COLO668 (cell line): ENCODE data around the gene PTDSS2.
A peak's percentile ranks its signal among the peaks of the same experiment; 100 is the strongest.
"Not testable (repeated sequence)": the region's sequence is repeated elsewhere in the genome, so short reads cannot be mapped to it uniquely, and the experiment has no call there.

ENCODE experiments used
- DNase-seq: peaks from one replicate; lab custom pipeline; 2025; ENCODE audit not compliant: unreplicated experiment; lab: John Stamatoyannopoulos, UW

The PTDSS2 gene

DNA sequence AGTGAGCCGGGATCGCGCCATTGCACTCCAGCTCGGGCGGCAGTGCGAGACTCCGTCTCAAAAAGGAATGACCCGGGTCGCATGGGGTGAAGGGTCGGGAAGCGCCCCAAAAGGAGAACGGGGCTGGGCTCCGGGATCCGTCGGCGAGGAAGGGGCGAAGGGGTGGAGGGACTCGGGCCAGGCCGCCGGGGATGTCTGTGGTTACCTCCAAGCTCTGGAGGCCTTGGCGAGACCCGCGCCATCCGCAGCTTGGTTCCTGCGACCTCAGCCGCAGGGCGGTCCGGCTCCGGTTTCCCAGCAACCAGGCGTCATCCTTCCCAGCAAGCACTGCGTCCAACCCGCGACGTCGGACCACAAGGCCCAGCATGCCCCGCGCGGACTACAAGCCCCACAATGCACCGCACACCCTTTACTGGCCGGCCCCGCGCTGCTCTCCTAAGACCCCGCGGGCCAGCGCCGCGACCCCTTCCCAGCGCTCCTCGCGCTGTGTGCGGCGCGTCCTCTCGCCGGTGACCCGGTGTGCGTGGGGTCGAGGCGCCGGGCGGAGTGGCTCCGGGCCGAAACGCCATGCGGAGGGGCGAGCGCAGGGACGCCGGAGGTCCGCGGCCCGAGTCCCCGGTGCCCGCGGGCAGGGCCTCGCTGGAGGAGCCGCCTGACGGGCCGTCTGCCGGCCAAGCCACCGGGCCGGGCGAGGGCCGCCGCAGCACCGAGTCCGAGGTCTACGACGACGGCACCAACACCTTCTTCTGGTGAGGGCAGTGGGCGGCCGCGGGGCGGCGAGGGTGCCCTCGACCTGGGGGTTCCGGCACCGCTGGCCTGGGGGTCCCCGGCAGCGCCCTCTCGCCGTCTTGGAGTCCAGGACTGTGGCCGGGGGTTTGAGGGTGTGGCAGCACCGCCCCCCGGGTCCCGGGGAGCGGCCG, at the start of gene PTDSS2:
TSS of gene PTDSS2 (plus strand) at position 391 of the 920 bp plus-strand sequence. CDS start at position 568, 177 bp downstream.
- DNase-seq, result peak; percentile 83

DNA sequence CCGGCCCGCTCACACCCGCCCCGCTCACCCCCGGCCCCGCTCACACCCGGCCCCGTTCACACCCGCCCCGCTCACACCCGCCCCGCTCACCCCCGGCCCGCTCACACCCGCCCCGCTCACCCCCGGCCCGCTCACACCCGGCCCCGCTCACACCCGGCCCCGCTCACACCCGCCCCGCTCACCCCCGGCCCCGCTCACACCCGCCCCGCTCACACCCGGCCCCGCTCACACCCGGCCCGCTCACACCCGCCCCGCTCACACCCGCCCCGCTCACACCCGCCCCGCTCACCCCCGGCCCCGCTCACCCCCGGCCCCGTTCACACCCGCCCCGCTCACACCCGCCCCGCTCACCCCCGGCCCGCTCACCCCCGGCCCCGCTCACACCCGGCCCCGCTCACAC, 48.9 kb upstream of the PTDSS2 start:
- not testable (repeated sequence) for DNase-seq

DNA sequence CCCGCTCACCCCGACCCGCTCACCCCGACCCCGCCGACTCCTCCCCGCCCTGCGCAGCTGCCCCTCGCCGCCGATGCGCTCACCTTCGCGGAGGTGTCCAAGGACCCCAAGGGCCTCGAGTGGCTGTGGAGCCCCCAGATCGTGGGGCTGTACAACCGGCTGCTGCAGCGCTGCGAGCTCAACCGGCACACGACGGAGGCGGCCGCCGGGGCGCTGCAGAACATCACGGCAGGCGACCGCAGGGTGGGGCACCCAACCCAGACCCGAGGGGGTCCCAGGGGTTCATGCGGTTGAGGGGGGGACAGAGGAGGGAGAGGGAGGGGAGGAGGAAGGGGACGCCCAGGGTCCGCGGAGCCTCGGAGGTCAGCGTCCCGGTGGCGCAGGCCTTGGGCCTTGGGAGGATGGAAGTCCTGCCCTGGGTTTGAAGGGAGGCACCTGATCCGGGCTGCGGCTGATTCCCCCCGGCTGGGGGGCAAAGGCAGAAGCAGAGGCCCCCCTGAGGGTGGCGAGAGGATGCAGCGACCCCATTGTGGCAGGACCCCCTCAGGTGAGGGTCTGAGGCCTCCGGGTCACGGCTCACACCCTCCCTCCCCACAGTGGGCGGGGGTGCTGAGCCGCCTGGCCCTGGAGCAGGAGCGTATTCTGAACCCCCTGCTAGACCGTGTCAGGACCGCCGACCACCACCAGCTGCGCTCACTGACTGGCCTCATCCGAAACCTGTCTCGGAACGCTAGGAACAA, 46.9 kb upstream of the PTDSS2 start:
- no peak for DNase-seq

- no peak for DNase-seq
Measured at GRCh38 chr11:403761-404431, 46.2 kb upstream of the PTDSS2 start.

DNA sequence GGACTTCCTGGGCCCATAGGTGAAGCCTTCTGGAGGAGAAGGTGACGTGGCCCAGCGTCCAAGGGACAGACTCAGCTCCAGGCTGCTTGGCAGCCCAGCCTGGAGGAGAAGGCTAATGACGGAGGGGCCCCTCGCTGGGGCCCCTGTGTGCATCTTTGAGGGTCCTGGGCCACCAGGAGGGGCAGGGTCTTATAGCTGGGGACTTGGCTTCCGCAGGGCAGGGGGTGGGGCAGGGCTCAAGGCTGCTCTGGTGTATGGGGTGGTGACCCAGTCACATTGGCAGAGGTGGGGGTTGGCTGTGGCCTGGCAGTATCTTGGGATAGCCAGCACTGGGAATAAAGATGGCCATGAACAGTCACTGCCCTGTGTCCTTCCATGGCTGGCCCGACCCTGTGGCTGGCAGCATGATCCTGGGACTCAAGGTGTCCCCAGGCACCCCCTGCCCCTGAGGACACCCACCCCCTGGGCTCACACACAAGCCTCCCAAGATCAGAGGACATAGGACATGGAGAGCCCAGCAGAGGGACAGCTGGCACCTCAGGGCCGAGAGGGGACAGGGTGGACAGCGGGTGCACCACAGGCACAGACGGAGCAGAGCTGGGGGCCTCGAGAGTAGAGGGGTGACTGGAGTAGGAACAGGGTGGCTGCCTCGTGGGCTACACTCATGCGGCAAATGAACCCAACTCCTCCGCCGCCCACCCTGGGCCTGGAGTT, 45.4 kb upstream of the PTDSS2 start:
- DNase-seq, result no peak

DNA sequence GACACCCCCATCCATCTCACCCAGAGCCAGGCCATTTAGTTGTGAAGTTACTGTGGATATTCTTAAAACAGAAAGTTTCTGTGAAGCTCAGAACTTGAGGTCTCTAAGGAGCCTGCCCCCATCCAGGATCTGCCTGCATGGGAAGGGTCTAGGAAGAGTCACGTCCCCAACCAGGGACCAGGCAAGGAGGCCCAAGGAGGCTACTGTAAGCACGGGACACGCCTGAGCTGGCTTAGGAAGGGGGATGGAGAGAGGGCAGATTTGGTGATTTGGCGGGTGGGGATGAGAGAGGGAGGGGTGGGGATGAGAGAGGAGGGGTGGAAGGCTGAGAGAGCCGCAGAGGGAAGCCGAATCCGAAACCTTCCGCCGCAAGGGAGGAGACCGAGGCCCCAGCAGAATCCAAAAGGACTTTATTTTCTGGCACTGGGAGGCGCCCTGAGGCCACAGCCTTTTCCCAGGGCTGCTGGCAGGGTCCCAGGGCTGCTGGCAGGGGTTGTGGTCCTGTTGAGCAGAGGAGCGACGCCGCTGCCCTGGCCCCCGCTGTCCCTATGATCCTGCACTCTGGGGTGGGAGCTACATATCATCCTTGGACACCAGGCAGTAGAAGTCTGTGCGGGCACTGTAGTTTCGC, 44.6 kb upstream of the PTDSS2 start:
- DNase-seq, result no peak

DNA sequence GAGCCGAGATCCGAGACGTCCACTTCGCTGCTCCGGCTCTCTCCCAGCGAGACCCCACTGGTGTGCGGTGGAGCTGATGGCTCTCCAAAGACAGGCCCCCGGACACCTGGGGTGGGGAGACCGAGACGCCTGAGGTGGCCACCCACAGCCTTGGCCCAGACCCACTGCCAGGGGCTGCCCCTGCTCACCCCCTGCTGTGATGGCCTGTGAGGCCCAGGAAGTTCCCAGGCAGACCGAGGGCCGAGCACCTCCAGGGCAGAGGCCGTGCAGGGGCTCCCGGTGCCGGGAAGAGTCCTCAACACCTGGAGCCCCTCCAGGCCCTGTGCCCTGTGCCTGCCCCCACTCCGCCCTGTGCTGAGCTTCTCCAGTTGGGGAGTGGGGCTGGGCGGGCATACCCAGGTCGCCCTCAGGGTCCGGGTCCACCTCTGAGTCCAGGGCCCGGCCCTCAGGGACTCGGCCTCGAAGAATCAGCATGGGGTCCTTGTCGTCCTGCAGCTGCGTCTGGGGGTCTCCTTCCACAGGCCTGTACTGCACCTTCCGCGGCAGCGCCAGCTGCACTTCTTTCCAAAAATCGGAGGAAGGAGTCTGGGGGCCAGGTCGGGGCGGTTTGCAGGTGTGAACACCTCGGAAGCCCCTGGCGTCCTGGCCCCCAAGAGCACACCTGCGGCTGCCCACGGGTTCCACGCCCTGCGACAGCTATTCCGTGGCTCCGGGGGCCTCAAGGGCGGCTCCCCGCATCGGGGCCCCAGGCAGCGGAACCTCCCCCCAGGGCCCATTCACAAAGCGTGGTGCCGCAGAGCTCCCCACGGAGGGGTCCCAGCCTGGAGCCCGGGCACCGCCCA, 43.9 kb upstream of the PTDSS2 start:
- no peak for DNase-seq

DNA sequence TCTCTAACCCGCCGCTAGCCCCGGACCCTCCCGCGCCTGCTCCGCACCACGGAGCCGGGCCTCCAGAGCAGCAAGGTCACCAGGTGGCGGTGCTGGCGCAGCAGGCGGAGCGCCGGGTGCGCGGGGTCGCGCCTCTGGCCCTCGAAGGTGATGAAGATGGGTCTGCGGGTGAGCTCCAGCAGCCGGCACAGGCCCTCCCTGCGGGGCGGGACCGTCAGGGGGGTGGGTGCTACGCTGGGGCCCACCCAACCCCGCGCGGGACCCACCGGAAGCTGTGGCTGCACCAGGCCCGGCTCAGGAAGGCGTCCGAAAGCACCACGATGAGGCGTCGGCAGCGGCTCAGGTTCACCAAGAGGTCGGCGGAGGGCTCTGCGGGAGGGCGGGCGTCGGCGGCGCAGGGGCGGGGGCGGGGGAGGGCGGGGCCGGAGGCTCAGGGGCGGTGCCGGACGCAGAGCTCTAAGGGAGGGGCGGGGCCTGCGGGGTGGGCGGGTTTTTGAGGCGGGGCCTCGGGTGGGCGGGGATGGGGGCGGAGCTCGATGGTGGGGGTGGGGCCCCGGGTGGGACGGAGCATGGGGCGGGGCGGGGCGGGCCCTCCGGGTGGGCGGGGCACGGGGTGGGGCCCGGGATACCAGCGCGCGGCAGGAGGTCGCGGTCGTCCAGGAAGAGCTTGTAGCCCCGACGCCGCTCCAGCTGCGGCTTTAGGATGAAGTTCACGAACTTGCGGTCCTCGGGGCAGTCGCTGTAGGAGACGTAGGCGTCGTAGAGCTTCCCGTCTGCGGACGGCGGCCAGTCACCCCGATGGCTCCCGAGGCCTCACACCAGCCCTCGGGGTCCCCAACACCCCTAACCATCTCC, 43.1 kb upstream of the PTDSS2 start:
- peak; percentile 70 for DNase-seq

GRCh38 chr11:407651-408123, 42.4 kb upstream of the PTDSS2 start:
- DNase-seq, result no peak

- no peak for DNase-seq
Measured at GRCh38 chr11:408154-409007, 41.7 kb upstream of the PTDSS2 start.

DNA sequence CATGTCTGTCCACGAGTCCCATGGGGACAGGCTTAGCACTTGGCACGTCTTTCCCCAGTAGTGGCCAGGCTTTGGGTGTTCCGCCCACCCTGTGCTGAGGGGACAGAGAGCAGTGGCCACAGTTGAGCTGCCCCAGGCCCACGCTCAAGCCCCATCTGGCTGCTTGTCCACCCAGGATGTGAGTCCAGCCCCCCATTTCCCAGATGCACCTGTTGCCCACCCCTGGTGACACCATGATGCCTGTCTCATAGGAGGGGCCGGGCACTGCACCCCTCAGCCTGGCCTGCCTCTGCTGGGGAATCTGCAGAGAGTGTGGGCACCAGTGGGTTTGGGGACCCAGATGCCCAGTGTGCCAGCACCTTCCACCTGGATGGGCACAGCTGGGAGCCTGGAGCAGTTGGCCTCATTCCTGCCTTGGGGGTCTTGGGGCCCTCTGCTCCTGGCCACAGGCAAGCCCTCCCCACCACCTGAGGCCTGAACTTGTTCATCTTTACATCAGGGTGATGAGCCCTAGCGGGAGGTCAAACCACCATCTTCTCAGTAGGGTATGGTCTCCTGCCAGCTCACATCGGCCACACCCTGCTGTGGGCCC, 41.0 kb upstream of the PTDSS2 start:
- DNase-seq, result no peak

DNA sequence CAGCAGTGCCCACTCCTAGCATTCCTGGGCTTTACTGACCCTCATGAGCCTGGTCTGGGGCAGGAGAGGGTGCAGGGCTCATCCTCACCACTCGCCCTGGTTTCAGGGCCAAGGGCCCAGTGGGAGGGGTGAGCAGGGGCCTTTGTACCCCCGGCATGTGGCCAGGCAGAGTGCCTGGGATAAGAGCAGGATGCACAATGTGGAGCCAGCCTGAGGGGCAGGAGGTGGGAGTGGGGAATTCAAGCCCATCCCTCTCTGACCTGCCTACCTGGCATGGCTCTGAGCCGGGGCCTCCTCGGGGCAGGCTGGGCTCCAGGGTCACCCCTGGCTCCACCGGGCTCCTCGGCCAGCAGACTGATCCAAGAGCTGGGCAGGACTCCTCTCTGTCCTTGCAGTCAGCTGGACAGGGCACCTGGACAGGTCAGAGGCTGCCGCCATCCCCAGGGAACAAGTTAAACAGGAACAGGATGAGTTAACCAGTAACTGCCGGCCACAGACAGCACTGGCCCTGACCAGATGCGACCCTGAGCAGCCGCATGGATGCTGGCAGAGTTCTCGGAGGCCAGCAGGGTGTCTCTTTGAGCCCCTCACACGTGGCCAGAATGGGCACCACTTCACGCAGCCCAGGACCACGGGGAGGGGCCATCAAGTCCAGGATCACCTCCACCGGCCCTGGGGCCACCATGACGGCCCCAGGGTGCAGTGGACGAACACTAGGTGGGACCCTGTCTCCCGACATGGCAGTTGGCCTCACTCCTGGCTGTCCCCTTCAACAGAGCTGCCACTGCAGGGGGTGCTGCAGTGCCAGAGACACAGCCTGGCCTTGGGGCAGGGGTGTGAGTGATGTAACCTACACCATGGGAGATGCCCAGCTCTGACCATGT, 40.2 kb upstream of the PTDSS2 start:
- no peak for DNase-seq

DNA sequence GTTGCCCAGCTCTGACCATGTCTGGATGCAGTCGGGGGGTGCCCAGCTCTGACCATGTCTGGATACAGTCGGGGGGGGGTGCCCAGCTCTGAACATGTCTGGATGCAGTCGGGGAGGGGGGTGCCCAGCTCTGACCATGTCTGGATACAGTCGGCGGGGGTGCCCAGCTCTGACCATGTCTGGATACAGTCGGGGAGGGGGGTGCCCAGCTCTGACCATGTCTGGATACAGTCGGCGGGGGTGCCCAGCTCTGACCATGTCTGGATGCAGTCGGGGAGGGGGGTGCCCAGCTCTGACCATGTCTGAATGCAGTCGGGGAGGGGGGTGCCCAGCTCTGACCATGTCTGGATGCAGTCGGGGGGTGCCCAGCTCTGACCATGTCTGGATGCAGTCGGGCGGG, 39.4 kb upstream of the PTDSS2 start:
- DNase-seq, result not testable (repeated sequence)

DNA sequence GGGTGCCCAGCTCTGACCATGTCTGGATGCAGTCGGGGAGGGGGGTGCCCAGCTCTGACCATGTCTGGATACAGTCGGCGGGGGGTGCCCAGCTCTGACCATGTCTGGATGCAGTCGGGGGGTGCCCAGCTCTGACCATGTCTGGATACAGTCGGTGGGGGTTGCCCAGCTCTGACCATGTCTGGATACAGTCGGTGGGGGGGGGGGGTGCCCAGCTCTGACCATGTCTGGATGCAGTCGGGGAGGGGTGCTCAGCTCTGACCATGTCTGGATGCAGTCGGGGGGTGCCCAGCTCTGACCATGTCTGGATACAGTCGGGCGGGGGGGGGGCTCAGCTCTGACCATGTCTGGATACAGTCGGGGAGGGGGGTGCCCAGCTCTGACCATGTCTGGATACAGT, 38.6 kb upstream of the PTDSS2 start:
- DNase-seq, result not testable (repeated sequence)

DNA sequence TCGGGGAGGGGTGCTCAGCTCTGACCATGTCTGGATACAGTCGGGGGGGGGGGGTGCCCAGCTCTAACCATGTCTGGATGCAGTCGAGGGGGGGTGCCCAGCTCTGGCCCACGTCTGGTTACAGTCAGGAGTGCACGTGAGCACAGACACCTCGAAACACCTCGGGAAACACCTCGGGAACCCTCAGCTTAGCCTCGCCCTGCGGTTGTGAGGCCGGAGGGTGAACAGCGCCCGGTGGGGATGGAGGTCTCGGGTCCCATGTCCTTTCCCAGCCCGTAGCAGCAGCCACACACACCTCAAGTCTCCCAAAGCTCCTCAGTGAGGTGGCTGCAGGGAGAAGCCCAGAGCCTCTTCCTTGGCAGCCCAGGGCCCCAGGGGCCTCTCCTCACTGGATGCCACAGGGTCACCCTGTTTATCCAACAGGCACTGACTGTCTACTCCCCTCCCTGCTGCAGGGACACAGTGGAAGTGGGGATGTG, 37.4 kb upstream of the PTDSS2 start:
- no peak for DNase-seq
